ENCODE data around the gene TAGLN3. TPM values are rescaled to one million over a fixed set of nuclear protein-coding genes. Genes with fewer than 3 reads are reported as not detected.

TAGLN3 gene
- total RNA-seq, 3 donors from 2014 or later, result not detected

DNA sequence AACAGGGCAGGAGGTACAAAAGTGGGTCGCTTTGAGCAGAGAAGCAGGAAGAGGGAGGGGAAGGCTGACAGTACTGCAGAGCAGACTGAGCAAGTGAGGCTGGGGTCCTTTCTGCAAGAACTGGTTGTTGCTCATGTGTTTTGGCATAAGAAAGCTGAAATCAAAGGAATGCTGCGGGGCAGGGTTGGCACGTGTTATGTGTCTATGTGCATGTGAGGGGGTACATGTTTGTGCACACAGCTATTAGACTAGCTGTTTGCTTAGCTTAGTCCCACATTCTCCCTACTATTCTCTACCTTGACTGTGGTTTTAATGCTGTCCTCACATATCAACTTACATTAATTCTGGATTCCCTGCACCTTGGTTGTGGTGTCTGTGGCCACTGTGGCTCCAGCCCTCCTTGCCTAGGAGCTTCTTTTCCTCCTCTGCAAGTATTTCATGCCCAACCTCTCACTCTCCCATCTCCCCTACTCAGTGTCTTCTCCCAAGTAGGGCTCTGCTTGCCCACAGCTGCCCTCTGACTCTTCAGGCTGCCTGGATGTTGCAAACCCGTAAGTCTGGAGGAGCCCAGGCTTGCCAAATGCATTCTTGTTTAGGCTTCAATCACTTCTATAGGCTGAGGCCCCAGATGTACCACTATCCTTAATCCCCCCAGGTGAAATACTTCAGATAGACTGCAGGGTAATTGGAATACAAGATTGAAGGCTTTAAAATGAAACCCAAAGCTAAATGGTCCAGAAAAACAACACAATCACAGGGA is 4.8 kb downstream of the TAGLN3 start:
- Histone ChIP-seq H3K4me1 (no peaks in the 10 kb centered on the region), H3K27me3 (no peaks in the 10 kb centered on the region), H3K27ac (no peak overlapping the region), H3K36me3 (no peaks in the 10 kb centered on the region), H3K4me3 (no peak overlapping the region), H3K9me3 (no peaks in the 10 kb centered on the region)
- DNase-seq (ENCODE audit: low spot score in 2 of 2), result no peak
- no peak for TF ChIP-seq POLR2AphosphoS5 (IDR thresholded peaks at IDR 0.05)
- TF ChIP-seq, protein P1, sequence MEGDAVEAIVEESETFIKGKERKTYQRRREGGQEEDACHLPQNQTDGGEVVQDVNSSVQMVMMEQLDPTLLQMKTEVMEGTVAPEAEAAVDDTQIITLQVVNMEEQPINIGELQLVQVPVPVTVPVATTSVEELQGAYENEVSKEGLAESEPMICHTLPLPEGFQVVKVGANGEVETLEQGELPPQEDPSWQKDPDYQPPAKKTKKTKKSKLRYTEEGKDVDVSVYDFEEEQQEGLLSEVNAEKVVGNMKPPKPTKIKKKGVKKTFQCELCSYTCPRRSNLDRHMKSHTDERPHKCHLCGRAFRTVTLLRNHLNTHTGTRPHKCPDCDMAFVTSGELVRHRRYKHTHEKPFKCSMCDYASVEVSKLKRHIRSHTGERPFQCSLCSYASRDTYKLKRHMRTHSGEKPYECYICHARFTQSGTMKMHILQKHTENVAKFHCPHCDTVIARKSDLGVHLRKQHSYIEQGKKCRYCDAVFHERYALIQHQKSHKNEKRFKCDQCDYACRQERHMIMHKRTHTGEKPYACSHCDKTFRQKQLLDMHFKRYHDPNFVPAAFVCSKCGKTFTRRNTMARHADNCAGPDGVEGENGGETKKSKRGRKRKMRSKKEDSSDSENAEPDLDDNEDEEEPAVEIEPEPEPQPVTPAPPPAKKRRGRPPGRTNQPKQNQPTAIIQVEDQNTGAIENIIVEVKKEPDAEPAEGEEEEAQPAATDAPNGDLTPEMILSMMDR (IDR thresholded peaks at IDR 0.05), result no peak
- no peak for TF ChIP-seq POLR2A (IDR thresholded peaks at IDR 0.05)
- intact Hi-C loops (cut with DNase I; ENCODE audit: low total_unique reads), result no loop called here

DNA sequence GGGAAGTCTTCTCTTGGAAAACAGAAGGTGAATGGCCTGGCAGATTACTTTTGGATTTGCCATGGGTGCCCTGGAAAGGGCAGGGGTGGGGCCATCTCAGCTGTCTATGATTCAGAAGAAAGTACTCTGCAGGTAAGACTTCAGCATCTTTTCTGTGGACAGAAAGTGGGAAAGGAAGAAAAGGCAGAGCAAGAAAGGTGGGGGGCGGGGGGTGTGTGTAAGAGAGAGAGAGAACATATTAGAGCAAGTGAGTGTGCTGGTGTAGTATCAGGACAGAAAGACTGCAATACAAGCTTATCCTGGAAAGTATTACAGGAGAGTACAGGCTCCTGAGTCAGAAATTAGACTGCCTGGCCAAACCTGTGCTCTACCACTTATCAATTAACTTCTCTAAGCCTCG is 5.5 kb downstream of the TAGLN3 start:
- intact Hi-C loops (cut with DNase I; ENCODE audit: low total_unique reads), result no loop called here
- Histone ChIP-seq H3K36me3 (no peaks in the 10 kb centered on the region), H3K4me3 (no peak overlapping the region), H3K4me1 (no peaks in the 10 kb centered on the region), H3K27ac (no peak overlapping the region), H3K9me3 (no peaks in the 10 kb centered on the region), H3K27me3 (no peaks in the 10 kb centered on the region)
- no peak for DNase-seq (ENCODE audit: low spot score in 2 of 2)
- TF ChIP-seq, protein P1 (IDR thresholded peaks at IDR 0.05), result no peak

DNA sequence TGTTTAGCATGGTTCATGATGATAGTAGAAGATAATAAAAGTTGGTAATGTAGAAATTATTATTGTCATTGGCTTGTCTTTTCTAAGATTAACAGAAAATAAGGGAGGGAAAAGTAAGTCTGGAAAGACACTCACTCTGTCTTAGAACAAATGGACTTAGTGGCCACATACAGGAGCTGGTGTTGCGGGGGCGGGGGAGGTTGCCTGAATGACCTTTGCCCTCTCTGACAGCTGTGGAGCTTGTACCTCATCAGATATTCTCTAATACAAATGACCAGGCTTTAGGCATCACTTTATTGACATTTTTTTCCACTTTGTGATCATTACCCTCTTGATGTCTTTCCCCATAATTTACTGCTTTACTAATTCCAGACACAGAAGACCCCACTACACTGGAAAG is 5.9 kb downstream of the TAGLN3 start:
- H3K4me1 ChIP-seq, result no peaks in the 10 kb centered on the region
- H3K27me3 ChIP-seq, result no peaks in the 10 kb centered on the region
- no peaks in the 10 kb centered on the region for H3K36me3 ChIP-seq
- intact Hi-C loops (cut with DNase I; ENCODE audit: low total_unique reads), result no loop called here
- no peaks in the 10 kb centered on the region for H3K9me3 ChIP-seq
- no peak for TF ChIP-seq POLR2A (IDR thresholded peaks at IDR 0.05)
- TF ChIP-seq POLR2AphosphoS5 (IDR thresholded peaks at IDR 0.05), result no peak
- H3K27ac ChIP-seq, result no peak overlapping the region
- H3K4me3 ChIP-seq, result no peak overlapping the region
- no peak for DNase-seq (ENCODE audit: low spot score in 2 of 2)

DNA sequence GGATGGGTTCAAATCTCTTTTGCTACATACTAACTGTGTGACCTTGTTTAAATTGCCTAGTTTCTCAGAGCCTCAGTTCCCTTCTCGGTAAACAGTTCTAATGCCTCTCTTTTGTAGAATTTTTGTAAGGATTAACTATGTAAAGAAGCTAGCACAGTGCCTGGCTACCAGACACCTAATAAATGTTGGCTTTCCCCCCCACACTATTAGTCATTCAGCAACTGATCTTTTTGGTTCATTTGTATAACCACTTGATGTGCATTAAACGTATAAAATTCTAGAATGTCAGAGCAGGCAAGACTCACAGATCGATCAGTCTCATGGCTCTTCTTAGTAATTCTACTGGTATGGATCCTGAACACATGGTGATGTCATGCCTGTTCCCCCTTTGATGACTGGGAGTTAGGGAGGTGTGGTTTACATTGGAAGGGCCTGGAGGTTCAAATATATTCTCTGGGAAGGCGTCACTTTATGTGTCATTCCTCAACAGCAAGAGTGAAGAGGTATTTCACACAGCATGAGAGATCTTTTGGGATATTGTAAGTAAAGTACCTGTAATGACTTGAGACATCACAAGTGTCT is 6.5 kb downstream of the TAGLN3 start:
- H3K27me3 ChIP-seq, result no peaks in the 10 kb centered on the region

DNA sequence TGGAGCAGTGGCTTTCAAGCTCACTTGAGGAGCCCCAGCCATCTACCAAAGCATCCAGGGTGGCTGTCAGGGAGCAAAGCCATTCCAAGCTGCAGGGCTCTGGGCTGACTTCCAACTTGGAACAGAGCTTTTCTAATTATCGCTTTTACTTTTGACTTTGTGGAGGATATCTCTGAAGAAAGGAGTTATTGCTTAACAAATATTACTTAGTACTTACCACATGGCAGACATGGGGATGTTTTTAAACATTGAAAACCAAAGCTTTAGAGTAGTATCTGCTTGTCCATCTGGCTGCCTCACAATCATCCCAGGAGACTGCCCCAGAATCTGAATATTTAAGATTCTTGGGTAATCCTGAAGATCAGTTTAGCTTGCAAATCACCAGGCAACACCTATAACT is 8.9 kb downstream of the TAGLN3 start:
- no peak for DNase-seq (ENCODE audit: low spot score in 2 of 2)

More for the DNA sequence above, 6.5 kb downstream of the TAGLN3 start:
- no peaks in the 10 kb centered on the region for H3K36me3 ChIP-seq
- no peak overlapping the region for H3K4me3 ChIP-seq
- intact Hi-C loops (cut with DNase I; ENCODE audit: low total_unique reads), result no loop called here
- H3K4me1 ChIP-seq, result no peaks in the 10 kb centered on the region
- DNase-seq (ENCODE audit: low spot score in 2 of 2), result no peak
- H3K9me3 ChIP-seq, result no peaks in the 10 kb centered on the region
- TF ChIP-seq POLR2A (IDR thresholded peaks at IDR 0.05) (no peak), POLR2AphosphoS5 (IDR thresholded peaks at IDR 0.05) (no peak)
- TF ChIP-seq, protein P1 (IDR thresholded peaks at IDR 0.05), result no peak
- no peak overlapping the region for H3K27ac ChIP-seq

More for the DNA sequence above, 8.9 kb downstream of the TAGLN3 start:
- Histone ChIP-seq H3K27me3 (no peaks in the 10 kb centered on the region), H3K9me3 (no peaks in the 10 kb centered on the region), H3K27ac (no peak overlapping the region), H3K4me1 (no peaks in the 10 kb centered on the region), H3K4me3 (no peak overlapping the region), H3K36me3 (no peaks in the 10 kb centered on the region)
- TF ChIP-seq, protein P1 (IDR thresholded peaks at IDR 0.05), result no peak
- TF ChIP-seq POLR2A (IDR thresholded peaks at IDR 0.05), result no peak
- intact Hi-C loops (cut with DNase I; ENCODE audit: low total_unique reads), result no loop called here
